Upper lobe of left lung (tissue), 4 donors: ENCODE data around the gene BBS4.
"Not testable (repeated sequence)": the region's sequence is repeated elsewhere in the genome, so short reads cannot be mapped to it uniquely, and the experiment has no call there.

ENCODE experiments used
- POLR2A ChIP-seq, 4 donors: fragments of 450-650 bp; IDR thresholded peaks; one replicate each; pipeline ENCODE4 v1.5.1; 2016 to 2017; ENCODE audit warnings: antibody characterized with exemption in 4 of 4, mild to moderate bottlenecking in 2 of 4
- POLR2AphosphoS5 ChIP-seq, 2 donors: sonication (generic); formaldehyde crosslinking; IDR thresholded peaks; one replicate each; pipeline ENCODE4 v1.5.1; 2017; ENCODE audit warnings: antibody characterized with exemption in 2 of 2
- TF ChIP-seq, protein P1 (sequence below), 6 experiments: fragments of 450-650 bp in 4 of 6; fragments of 200-600 bp in 2 of 6; sonication (generic) in 2 of 6; IDR thresholded peaks; one replicate each; pipeline ENCODE4 v1.5.1; 2016 to 2019; ENCODE audit warnings: antibody characterized with exemption in 6 of 6

DNA sequence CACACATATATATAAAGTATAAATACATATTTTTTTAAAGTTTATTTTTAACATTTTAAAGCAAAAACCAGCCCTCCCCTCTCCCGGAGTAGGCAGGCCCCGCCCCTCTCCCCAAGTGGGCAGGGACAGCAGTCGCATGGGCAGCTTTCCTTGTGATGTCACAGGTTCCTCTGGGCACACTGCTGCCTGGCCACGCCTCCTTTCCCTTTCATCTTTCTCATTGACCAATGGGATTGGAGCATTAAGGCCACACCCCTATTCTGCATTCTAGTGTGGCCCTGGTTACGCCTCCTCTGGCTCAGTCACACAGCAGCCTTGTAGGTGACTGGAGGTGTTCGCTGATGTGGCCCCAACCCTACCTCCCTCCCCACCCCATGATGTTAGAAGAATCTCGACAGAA lies 31.6 kb upstream of the BBS4 start, which contains the start of gene GOLGA6B:
- TF ChIP-seq POLR2A, POLR2AphosphoS5 (IDR thresholded peaks at IDR 0.05): not testable (repeated sequence)
- TF ChIP-seq, protein P1, sequence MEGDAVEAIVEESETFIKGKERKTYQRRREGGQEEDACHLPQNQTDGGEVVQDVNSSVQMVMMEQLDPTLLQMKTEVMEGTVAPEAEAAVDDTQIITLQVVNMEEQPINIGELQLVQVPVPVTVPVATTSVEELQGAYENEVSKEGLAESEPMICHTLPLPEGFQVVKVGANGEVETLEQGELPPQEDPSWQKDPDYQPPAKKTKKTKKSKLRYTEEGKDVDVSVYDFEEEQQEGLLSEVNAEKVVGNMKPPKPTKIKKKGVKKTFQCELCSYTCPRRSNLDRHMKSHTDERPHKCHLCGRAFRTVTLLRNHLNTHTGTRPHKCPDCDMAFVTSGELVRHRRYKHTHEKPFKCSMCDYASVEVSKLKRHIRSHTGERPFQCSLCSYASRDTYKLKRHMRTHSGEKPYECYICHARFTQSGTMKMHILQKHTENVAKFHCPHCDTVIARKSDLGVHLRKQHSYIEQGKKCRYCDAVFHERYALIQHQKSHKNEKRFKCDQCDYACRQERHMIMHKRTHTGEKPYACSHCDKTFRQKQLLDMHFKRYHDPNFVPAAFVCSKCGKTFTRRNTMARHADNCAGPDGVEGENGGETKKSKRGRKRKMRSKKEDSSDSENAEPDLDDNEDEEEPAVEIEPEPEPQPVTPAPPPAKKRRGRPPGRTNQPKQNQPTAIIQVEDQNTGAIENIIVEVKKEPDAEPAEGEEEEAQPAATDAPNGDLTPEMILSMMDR (IDR thresholded peaks at IDR 0.05) = not testable (repeated sequence)
